SIG-M5 treated with dmso at 0.1 percent for 504 hours (cell line): ENCODE results near the gene SATB2.

Experiments
- DNase-seq: peaks from one replicate; lab custom pipeline; 2025; ENCODE audit not compliant: unreplicated experiment; lab: John Stamatoyannopoulos, UW

Gene SATB2

DNA sequence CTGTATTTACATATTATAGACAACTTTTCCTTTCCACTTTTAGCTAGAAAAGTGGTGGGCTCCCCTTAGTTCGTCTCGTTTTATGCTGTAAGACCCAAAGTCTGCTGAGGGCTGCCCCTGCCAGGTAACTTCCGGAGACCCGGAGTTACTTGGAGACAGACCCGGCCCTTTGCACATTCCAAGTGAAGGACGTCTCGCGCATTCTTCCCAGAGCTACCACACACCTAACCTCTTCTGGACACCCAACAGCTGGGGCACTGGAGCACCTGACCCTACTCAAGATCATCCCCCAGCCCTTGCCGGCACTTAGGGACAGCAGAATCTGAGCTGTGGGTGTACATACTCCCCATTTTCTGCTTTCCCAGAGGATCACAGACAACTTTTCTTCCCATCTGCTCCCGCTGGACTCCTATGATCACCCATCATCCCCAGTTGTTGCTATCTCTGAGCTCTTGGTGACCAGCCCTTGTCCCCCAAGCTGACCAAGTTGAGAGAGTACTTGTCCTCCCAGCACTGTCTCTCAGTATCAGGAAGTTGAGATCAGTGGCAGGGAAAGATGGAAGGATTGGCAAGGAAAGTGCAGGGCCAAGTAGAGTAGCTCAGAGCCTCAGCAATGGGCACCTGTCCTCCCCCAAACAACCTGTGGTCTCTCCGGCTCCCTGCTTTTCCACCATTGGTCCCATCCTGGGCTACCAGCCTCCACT lies 8.4 kb upstream of the SATB2 start:
- DNase-seq, result no peak

DNA sequence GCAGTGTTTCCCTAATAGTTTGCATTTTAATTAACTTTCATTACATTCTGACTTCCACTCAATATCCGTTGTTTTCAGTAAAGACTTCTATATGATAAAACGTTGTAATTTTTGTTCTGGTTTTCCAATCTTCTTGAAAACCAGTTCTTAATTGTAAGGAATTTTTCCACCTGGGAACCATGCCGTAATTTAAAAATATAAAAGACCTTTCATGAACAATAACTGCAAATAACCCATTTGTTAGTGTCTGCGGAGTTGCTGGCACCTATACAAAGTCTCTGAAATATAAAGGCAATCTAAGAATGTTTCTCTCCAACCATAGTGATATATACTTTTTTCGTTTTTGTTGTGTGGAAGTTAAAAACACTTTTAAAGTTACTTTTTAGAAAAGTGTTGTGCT lies 7.7 kb upstream of the SATB2 start:
- DNase-seq, result no peak

DNA sequence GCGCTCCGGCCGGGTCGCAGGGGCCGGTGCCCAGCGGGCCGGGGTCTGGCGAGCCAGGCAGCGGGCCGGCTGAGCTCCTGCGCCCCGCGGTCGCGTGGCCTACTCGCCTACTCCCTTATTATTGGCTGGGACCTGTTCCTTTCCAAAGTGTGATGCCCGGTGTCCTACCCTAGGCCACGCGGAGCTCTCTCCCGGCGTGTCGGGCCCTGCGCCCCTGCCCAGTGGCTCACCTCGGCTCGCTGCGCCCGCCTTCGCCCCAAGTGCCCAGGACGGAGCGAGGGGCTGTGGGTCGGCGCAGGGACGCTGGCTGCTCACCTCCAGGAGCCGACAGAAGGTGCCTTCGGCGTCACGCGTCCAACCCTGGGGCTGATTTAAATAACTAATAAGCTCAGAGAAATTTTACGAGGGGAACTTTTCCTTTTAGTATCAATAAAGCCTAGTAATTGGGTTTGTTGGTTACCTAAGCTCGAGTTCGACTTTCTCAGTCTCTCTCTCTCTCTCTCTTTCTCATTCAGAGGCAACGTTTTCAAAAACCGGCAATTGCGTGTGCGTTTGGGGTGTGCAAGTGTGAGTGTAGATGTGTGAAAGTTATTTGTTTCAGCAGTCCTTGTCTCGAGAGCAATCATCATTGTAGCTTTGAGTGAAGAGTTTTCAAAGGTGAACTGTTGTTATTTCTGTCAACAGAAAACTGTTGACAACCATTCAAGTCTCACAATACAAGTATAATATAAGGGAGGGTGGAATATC lies 7.0 kb upstream of the SATB2 start:
- DNase-seq, result no peak

DNA sequence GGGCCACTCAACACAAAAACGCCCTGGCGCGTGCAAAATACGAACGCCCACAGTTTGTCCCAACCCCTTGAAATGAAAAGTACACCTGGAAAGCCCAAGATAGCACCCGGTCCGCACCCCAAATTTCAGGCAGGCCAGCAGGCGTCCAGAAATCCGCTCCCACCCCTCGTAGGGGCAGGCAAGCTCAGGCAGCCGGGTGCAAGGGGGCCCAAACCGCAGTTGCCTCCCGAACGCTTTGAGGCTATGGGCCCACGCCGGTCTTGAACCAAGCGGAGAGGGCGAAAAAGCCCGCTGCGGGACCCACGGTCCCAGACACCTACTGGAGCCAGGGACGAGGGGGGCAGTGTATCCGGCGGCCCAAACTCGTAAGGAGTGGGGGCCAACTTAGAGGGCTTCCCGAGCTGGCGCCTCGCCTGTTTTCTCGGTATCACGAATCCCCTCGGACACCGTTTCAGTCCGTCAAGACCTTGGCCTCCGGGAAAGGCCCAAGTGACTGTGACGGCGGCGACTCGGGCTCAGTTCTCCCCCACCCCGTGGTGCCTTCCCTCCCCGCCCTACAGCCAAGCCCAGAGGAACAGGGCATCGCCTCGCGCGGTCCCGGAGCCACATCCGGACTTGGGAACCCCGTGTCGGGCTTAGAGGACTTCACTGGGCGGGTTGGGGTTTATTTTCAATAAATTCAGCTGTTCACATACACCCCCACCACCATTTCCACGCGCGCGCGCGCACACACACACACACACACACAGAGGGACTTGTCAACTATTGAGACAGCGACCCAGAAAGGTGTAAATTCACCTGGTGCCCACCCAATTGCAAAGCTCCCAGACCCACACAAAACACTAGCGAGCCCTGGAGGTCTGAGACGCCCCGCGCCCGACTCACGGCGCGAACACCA lies 6.2 kb upstream of the SATB2 start:
- no peak for DNase-seq

DNA sequence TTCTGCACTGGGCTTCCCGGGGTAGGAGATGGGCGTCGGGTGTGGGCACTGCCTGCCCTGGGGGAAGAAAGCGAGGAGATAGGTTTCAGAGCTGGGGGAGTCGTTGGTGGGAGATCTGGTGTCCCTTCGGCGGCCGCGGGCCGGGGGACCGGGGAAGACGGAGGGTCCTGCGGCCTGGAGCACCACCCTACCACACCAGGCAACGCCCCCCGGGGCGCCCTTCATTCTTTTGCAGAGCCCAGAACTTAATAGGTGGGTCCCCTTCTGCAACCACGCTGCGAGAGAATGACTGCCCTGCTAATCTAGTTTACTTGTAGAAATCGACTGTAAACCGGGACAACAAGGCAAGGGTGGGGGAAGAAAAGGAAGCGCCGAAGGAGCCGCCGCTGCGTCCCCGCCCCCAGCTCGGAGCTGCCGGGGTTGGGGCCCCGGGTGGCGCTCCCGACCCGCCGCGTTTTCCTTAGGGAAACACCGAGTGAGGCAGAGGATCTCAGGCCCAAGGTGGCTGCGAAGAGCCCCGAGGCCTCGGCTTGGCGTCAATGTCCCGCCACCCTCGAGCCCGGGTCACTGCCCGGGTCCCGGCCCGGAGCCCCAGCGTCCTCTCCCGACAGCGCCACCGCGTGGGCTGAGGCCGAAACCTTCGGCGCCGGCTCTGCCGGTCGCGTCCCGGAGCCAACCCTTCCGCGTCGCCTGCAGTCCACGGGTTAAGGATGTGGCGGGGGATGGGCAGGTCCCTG lies 5.4 kb upstream of the SATB2 start:
- peak; percentile 70 for DNase-seq

DNA sequence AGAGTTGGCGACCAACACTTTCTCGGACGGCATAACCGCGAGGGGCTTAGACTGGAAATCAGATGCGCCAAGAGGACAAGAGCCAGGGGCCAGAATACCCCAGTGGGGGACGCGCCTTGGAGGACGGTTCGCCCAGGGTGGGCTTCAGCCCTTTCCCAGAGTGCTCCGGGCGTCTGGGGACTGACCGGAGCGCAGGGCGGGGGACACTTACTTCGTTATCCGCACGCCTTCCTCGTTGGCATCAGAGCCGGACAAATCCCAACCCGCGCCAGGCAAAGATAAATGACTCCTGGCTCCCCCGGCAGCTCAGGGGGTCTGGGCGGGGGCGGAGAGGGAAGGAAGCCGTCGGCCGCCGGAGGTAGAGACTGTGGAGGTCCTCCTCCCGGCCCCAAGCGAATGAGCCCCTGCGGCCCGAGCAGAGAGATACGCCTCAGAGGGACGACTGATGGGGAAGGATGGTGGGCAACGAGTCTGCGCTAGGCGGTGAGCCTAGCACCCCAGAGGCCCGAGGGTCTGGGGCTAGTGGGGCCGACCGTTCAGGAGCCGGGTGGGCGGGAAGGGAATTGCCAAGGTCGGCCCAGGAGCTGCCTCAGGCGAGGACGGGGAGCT lies 4.7 kb upstream of the SATB2 start:
- no peak for DNase-seq

DNA sequence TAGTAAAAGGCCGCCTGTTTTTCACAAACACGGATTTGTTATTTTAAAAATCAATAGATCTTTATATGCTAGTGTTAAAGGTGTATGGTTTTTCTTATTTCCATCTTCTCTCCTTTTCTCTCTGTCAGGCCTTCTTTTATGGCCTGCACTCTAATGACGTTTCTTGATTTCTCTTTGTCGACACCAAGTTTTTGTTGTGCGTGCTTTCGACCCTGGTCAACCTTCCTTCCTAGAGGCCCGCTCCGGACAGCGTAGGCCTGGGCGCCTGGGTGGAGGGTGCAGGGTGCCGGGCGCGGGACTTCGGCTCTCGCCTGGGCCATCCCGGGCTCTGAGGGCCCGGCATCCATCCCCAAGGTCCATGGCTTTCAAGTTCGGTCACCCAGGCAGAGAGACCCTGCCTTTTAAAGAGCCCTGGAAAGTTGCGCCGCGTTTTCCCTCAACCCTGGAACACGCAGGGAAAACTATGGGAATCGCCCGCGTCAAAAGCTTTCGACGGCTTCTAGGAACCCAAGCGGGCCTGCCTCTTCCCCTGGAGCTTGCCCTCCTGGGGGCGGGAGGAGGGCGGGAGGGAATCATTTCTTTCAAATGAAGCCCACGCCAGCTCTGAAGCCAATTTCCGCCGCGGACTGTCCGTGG lies 4.1 kb upstream of the SATB2 start:
- DNase-seq, result no peak

DNA sequence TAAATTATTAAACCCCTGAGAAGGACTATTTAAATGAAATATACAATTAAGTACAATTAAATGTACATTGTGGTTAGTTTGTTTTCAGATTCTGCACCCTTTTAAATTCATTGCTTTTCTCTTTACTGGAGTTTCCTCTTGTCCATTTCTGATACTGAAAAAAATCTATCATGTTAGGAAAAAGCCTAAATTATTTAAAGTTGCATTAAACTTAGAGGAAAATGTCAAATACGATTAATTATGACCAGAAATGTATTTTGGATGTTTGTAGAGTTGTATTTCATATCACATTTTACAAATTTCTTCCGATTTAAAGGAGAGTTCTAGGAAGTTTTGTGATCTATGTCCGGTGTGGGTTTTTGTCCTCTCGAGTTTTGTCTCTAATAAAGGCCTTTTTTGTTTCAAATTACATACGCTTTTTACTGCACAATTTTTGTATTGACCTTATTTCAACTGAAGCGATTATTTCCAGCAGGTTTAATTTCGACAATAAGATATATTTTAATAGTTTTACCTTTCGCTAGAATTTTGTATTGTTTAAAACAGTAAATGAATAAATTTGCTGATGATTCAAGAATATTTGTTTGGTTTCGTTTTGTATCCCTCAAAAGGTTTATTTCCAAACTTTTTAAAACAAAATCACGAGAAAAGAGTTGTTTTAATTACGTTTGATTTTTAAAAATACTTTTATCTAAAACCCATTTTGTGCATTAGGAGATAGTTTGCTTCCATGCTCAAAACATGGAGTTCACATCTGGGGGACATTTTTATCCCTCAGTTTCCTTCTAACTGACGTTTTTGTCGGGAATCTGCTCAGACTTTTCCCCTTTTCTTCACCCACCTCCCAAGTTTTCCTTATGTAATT lies 3.3 kb upstream of the SATB2 start:
- no peak for DNase-seq

DNA sequence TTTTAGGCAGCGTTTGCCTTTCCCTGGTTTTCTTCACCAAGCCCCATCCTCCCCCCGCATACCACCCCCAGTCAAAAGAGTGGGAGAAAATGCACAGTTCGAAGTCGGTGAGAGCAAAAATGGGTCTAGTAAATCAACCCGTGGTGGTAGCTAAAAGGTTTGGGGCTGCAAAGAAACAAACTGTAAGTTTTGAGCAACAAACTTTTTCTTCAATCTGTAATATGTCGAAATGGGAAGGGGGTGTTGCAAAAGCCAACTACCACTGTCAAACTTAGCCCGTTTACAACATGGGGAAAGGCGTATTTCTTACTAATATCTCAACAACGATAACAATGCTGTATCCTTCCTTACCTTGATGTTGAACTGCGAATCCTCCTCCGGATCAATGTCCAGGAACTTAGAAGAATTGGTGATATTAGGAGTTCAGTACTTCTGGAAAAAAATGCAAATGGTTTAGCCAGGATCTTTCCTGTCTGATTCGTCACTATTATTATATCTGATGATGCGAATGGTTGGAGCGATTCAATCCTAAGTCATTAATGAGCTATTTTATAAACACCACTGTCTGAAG lies 2.4 kb upstream of the SATB2 start:
- DNase-seq, result peak; percentile 82

DNA sequence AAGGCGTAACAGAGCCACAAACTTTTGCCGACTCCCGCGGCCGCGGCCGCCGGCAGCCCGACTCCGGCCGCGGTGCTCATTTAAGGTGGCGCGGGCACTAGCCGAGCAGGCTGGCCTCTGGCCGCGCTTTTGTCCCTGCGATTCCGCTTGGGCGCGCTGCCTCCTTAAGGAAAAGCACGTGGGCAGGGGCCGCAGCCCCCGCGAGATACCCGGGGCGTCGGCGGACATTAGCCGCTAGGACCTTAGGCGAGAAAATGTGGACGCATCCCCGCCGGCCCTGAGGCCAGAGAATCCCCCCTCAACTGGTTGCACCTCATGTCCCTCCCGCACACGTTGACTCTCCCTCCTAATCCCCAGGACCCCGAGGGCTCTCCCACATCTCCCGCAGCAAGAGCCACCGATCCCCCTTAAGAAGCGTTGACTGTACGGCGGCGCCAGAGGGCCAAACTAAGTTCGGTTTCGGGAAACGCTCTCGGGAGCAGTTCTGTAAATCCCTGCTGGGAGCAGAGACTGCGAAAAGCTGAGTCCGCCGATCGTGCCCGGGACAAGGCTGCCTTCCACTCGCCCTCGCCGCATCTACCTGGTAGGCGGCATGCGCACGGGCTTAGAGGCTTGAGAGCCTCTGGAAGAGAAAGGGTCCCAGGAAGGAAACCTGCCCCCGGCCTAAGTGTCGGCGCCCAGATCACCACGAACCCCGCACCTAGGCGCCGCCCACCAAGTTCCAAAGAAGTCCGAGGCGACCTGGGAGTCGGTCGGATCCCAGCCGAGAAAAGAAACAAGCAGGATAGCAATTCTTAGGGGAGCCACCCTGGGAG lies 1.8 kb upstream of the SATB2 start:
- peak; percentile 83 for DNase-seq

DNA sequence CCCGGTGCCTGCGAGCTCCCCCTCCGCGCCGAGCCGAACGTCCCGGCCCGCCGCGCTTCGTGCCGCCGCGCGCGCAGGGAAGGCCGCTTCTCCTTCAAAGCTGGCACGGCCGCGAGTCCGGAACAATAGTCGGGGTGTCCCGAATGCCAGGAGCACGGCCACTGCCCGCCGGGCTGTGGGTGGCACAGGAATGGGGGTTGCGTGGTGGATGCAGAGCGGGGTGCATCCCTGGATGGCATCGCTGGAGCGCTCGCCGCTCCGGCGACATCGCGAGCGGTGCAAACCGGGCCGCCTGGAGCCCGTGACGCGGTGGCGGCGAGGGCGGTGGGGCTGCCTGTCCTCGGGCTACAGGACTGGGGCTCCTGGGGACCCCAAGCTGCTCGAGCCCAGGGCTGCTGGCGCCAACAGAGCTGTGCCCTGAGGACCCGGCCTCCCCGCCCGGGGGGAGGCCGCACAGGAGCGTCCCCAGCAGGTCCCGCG lies 1.1 kb upstream of the SATB2 start:
- no peak for DNase-seq

DNA sequence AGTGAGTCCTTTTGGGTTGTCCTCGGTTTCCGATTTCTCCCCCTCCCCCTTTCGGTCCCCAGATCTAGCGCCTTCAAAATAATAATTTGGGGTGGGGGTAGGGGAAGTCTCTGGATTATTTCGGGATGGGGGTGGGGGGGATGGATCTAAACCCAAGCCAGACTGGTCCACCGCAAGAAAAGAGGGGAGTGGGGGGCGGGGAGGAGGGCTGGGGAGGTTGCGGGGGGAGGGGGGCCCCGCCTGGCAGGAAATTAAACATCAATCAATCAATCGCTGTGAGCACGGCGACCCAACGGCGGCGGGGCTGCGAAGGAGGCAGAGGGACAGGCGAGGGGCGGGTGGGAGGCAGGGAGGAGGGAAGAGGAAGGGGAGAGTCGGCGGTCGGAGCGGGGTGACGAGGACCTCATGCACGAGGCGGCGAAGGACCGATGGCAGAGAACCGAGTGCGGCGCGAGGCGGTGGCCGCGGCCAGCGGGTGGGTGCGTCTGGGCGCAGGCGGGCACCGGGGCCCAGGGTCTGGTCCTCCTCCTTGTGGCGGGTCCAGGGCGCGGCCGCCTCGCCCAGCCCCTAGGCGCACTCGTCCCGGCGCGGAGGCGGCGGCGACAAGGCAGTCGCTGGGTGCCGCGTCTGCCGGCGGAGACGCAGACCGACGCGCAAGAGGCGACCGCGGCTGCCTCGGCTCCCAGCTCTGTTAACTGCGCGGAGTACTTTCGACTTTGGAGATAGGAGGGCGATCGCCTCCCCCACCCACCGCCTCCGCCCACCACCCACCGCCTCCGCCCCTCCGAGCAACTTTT lies 468 bp upstream of the SATB2 start:
- peak; percentile 64 for DNase-seq

DNA sequence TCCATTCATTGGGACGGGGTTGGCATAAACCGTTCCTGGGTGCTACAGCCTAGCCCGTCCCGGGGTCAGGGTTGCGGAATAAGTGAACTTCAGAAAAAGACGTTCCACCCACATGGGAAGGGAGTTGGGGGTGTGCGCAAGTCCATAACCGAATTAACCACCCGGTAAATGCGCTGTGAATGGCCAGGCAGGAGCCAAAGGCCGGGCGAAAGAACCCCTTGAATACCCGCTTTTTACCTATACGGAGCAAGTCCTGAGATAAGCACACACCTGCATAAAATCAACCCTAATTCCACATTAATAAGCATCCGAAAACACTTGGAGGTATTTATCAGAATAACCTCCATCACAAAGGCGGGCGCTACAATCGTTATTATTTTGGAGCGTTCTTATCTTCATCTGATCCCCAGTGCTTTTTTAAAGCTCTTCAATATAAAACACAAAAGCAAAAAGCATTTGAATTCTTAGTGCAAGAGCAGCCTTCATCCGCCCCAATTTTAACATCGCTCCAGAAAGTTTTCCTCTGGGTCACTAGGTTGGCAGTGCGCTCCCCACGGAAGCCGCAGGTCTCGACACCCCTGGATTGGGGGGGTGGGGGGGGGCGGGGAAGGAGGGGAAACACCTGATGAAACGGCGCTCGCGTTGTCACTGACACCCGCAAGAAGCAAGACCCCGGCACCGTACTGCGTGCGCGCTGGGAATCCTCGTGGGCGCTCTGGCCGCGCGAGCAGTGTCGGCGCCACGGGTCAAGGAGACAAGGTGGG lies 1.2 kb downstream of the SATB2 start:
- DNase-seq, result peak; percentile 67

DNA sequence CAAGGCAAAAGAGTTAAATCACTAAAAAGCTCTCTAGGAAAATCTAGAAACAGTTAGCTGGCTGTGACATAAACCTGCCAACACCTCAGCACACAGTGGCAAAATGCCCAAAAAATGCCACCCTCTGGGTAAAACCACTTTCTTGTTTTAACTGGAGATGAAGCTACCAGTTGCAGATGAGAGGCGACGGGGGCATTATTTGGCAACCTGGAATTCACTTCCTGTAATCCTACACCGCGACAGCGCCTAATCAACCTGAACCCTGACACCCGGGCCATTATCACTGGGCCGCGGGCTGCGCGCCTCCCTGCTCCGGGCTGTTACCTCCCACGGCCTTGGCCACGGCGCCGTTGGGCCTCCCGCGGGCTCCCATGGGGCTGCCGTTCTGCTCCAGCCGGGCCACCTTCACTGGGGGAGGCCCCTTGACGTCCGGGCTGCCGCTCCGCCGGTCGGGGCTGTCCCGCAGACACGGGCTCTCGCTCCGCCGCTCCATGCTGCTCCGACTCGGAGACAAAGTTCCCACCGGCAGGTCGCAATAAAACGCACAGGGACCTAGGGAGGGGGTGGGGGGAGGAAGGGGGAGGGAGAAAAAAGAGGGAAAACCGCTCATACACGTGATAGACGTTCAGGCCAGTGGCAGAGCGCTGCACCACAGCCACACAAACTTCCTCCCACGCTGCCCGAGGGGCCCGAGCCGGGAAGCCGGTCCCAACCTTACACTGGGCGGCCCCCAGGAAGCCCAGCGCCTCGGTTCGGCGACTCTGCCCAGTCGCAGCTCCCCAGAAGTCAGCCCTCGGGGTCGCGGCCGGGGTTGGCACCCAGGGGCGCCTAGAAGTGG lies 2.0 kb downstream of the SATB2 start:
- peak; percentile 67 for DNase-seq

DNA sequence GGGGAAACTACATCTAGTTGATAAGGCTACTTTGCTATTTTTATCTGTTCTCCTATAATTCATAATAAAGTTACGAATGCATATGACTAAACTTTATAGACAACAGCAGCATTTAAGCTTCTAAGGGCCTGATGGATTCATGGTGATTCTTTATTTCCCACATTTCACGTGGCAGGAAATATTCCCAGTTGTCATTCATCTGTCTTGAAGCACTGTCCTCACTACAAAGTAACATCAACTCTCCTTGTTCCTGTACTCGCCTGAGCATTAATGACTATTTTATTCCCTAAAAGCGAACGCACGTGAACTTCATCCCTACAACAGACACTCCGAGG lies 2.6 kb downstream of the SATB2 start:
- DNase-seq, result no peak

DNA sequence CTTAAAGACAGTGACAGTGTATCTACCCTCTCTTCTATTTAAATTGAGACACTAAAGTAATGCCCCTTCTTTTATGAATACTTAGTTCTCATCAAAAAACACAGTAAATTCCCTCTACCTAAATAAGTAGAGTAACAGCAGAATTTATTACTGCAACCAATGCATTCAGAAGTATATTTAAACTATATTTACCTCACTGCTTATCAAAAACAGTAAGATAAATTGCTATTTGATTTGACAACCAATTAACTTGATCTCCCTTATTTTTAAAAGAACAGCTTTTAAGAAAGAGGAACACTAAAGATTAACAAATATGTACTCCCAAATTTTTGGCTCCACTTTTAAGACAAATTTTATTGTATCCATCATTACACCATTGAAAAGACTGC lies 4.8 kb downstream of the SATB2 start:
- DNase-seq, result no peak
